ENCODE data around the gene JAG1.

- no peak for TF ChIP-seq CTCF (IDR thresholded peaks at IDR 0.05)
- no peak for TF ChIP-seq EP300 (IDR thresholded peaks at IDR 0.05)
Measured at GRCh38 chr20:10719740-10720385, 46.1 kb upstream of the JAG1 start.
